LNCaP clone FGC (cell line): ENCODE data around the gene XPNPEP1.

ENCODE experiments used
- DNase-seq: peaks from one replicate; pipeline ENCODE4 v3.0.0-alpha.2; 2011; ENCODE audit warnings: low read depth
- H3K4me3 ChIP-seq: 2 replicates; pipeline ENCODE4 v1.5.1; 2011; ENCODE audit warnings: mild to moderate bottlenecking, low read depth, low read length, control low read depth
- CTCF ChIP-seq: IDR thresholded peaks from 2 replicates; pipeline ENCODE4 v1.5.1; 2012; ENCODE audit warnings: mild to moderate bottlenecking; ENCODE audit not compliant: control insufficient read depth, insufficient read depth; ENCODE audit errors: extremely low read depth

The XPNPEP1 gene

GRCh38 chr10:109940117-109940516 is 16.8 kb upstream of the XPNPEP1 start:
- no peak for DNase-seq
- no peak for TF ChIP-seq CTCF

GRCh38 chr10:109939315-109939961 is 16.1 kb upstream of the XPNPEP1 start:
- DNase-seq, result no peak
- no peak overlapping the region for H3K4me3 ChIP-seq
- TF ChIP-seq CTCF, result no peak

More at GRCh38 chr10:109940117-109940516, 16.8 kb upstream of the XPNPEP1 start:
- H3K4me3 ChIP-seq, result no peak overlapping the region

GRCh38 chr10:109937460-109938065 is 14.3 kb upstream of the XPNPEP1 start:
- no peak overlapping the region for H3K4me3 ChIP-seq

GRCh38 chr10:109934958-109935793 is 11.9 kb upstream of the XPNPEP1 start:
- TF ChIP-seq CTCF, result no peak
- H3K4me3 ChIP-seq, result no peak overlapping the region
- DNase-seq, result no peak

More at GRCh38 chr10:109937460-109938065, 14.3 kb upstream of the XPNPEP1 start:
- TF ChIP-seq CTCF, result no peak
- DNase-seq, result no peak

- no peak overlapping the region for H3K4me3 ChIP-seq
- no peak for DNase-seq
- TF ChIP-seq CTCF, result no peak
Measured at GRCh38 chr10:109933984-109934565, 10.8 kb upstream of the XPNPEP1 start.

GRCh38 chr10:109932968-109933367 is 9.7 kb upstream of the XPNPEP1 start:
- H3K4me3 ChIP-seq, result no peak overlapping the region
- no peak for DNase-seq
- TF ChIP-seq CTCF, result no peak
